ENCODE measurements around the gene NEU2. TPM values are rescaled to one million over a fixed set of nuclear protein-coding genes. Genes with fewer than 3 reads are reported as not detected.

Gene NEU2
- total and polyA plus RNA-seq, 2 of the 13 experiments (the other 11 are each of a cell fraction or from before 2014, with no cell fraction given): not detected

GRCh38 chr2:233013027-233013461 is 19.4 kb upstream of the NEU2 start, which contains the start of gene NGEF (continued):
- TF ChIP-seq NFYC (CRISPR knock-in tag; IDR thresholded peaks at IDR 0.05) (0 out of 2 replicates have a peak, but pooled peaks have one; percentile 23), ZSCAN29 (CRISPR knock-in tag; conservative IDR thresholded peaks at IDR 0.05) (no peak), ZNF256 (CRISPR knock-in tag; conservative IDR thresholded peaks at IDR 0.05) (no peak), ZNF44 (CRISPR knock-in tag; IDR thresholded peaks at IDR 0.05) (no peak), ZNF704 (CRISPR knock-in tag; IDR thresholded peaks at IDR 0.05; ENCODE audit: borderline replicate concordance) (0 out of 2 replicates have a peak, but pooled peaks have one; percentile 47), MBNL3 (CRISPR knock-in tag; conservative IDR thresholded peaks at IDR 0.05) (no peak), SKIL (CRISPR knock-in tag; IDR thresholded peaks at IDR 0.05; ENCODE audit: borderline replicate concordance) (no peak), ZNF446 (CRISPR knock-in tag; IDR thresholded peaks at IDR 0.05) (no peak), TP53 (CRISPR knock-in tag; conservative IDR thresholded peaks at IDR 0.05) (no peak), SOX5 (CRISPR knock-in tag; IDR thresholded peaks at IDR 0.05; ENCODE audit: borderline replicate concordance) (peak; percentile 87), ZNF580 (CRISPR knock-in tag; IDR thresholded peaks at IDR 0.05; ENCODE audit: borderline replicate concordance, low read depth) (peak; percentile 84; the same call in 1 of the 2 replicates), SKI (IDR thresholded peaks at IDR 0.05; ENCODE audit: partially characterized antibody) (peak; percentile 66), ZSCAN12 (CRISPR knock-in tag; IDR thresholded peaks at IDR 0.05) (no peak)
- TF ChIP-seq, protein P1, sequence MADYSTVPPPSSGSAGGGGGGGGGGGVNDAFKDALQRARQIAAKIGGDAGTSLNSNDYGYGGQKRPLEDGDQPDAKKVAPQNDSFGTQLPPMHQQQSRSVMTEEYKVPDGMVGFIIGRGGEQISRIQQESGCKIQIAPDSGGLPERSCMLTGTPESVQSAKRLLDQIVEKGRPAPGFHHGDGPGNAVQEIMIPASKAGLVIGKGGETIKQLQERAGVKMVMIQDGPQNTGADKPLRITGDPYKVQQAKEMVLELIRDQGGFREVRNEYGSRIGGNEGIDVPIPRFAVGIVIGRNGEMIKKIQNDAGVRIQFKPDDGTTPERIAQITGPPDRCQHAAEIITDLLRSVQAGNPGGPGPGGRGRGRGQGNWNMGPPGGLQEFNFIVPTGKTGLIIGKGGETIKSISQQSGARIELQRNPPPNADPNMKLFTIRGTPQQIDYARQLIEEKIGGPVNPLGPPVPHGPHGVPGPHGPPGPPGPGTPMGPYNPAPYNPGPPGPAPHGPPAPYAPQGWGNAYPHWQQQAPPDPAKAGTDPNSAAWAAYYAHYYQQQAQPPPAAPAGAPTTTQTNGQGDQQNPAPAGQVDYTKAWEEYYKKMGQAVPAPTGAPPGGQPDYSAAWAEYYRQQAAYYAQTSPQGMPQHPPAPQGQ (CRISPR knock-in tag; IDR thresholded peaks at IDR 0.05; ENCODE audit: borderline replicate concordance): no peak
- TF ChIP-seq, protein P2, sequence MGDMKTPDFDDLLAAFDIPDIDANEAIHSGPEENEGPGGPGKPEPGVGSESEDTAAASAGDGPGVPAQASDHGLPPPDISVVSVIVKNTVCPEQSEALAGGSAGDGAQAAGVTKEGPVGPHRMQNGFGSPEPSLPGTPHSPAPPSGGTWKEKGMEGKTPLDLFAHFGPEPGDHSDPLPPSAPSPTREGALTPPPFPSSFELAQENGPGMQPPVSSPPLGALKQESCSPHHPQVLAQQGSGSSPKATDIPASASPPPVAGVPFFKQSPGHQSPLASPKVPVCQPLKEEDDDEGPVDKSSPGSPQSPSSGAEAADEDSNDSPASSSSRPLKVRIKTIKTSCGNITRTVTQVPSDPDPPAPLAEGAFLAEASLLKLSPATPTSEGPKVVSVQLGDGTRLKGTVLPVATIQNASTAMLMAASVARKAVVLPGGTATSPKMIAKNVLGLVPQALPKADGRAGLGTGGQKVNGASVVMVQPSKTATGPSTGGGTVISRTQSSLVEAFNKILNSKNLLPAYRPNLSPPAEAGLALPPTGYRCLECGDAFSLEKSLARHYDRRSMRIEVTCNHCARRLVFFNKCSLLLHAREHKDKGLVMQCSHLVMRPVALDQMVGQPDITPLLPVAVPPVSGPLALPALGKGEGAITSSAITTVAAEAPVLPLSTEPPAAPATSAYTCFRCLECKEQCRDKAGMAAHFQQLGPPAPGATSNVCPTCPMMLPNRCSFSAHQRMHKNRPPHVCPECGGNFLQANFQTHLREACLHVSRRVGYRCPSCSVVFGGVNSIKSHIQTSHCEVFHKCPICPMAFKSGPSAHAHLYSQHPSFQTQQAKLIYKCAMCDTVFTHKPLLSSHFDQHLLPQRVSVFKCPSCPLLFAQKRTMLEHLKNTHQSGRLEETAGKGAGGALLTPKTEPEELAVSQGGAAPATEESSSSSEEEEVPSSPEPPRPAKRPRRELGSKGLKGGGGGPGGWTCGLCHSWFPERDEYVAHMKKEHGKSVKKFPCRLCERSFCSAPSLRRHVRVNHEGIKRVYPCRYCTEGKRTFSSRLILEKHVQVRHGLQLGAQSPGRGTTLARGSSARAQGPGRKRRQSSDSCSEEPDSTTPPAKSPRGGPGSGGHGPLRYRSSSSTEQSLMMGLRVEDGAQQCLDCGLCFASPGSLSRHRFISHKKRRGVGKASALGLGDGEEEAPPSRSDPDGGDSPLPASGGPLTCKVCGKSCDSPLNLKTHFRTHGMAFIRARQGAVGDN (CRISPR knock-in tag; IDR thresholded peaks at IDR 0.05): peak; percentile 93
- TF ChIP-seq, protein P3, sequence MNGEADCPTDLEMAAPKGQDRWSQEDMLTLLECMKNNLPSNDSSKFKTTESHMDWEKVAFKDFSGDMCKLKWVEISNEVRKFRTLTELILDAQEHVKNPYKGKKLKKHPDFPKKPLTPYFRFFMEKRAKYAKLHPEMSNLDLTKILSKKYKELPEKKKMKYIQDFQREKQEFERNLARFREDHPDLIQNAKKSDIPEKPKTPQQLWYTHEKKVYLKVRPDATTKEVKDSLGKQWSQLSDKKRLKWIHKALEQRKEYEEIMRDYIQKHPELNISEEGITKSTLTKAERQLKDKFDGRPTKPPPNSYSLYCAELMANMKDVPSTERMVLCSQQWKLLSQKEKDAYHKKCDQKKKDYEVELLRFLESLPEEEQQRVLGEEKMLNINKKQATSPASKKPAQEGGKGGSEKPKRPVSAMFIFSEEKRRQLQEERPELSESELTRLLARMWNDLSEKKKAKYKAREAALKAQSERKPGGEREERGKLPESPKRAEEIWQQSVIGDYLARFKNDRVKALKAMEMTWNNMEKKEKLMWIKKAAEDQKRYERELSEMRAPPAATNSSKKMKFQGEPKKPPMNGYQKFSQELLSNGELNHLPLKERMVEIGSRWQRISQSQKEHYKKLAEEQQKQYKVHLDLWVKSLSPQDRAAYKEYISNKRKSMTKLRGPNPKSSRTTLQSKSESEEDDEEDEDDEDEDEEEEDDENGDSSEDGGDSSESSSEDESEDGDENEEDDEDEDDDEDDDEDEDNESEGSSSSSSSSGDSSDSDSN (CRISPR knock-in tag; IDR thresholded peaks at IDR 0.05): peak; percentile 70

Measured in HepG2 (cell line).